Measurements from ENCODE around the gene NUDT4B. TPM values are rescaled to one million over a fixed set of nuclear protein-coding genes. Genes with fewer than 3 reads are reported as not detected.
"Not testable (repeated sequence)": the region's sequence is repeated elsewhere in the genome, so short reads cannot be mapped to it uniquely, and the experiment has no call there.

Gene NUDT4B
- total RNA-seq (3.7 TPM), polyA plus RNA-seq (4.4 TPM)

DNA sequence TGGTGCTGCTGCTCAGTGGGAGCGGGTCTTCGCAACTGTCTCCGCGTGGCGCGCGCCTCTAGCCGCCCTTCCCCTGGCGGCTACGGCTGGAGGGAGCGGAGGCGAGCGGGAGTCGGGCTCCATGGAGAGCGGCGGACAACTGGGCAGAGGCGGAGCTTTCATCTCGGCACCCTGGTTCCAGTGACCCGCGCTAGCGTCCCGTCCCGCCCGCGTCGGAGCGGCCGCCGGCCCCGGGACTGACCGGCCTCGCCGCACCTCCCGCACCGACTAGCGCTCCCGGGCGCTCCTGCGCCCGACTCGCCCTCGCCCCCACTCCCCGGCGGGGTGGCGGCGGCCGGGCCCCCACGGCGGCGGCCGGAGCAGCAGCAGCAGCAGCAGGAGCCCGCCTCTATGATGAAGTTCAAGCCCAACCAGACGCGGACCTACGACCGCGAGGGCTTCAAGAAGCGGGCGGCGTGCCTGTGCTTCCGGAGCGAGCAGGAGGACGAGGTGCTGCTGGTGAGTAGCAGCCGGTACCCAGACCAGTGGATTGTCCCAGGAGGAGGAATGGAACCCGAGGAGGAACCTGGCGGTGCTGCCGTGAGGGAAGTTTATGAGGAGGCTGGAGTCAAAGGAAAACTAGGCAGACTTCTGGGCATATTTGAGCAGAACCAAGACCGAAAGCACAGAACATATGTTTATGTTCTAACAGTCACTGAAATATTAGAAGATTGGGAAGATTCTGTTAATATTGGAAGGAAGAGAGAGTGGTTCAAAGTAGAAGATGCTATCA lies at the start of gene NUDT4B:
Gene NUDT4B (plus strand): TSS at position 212 of the 772 bp plus-strand sequence. CDS start 179 bp downstream, at position 391.
- H3K4me1 ChIP-seq (ENCODE audit: insufficient read depth); H3K27ac ChIP-seq (ENCODE audit: low read depth); H3K36me3 ChIP-seq (ENCODE audit: insufficient read depth); DNase-seq (ENCODE audit: extremely low spot score); H3K4me3 ChIP-seq (ENCODE audit: low read depth, low read length): not testable (repeated sequence)
- WGBS: no CpG with 5 or more reads among the region's 68 CpGs

DNA sequence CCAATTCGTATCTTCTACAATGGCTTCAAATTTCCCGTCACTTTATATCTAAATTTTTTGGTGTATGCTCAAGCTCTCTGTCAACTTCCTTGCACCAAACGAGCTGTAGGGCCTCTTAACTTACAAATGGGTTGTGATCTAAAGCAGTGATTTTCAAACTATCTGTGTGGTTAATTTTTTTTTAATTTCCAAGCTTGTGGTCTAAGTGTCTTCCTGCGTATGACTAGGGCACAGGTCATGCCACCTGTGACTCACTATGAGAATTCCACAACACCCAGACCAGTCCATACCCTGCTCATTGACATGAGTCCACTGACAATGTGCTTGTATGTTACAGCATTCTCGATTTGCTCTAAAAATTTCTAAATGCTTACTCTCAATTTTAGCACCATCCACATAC lies 49.2 kb upstream of the NUDT4B start:
- not testable (repeated sequence) for DNase-seq (ENCODE audit: extremely low spot score); H3K36me3 ChIP-seq (ENCODE audit: insufficient read depth); H3K4me3 ChIP-seq (ENCODE audit: low read depth, low read length); H3K27ac ChIP-seq (ENCODE audit: low read depth); H3K4me1 ChIP-seq (ENCODE audit: insufficient read depth)
- no CpG with 5 or more reads among the region's 5 CpGs for WGBS

DNA sequence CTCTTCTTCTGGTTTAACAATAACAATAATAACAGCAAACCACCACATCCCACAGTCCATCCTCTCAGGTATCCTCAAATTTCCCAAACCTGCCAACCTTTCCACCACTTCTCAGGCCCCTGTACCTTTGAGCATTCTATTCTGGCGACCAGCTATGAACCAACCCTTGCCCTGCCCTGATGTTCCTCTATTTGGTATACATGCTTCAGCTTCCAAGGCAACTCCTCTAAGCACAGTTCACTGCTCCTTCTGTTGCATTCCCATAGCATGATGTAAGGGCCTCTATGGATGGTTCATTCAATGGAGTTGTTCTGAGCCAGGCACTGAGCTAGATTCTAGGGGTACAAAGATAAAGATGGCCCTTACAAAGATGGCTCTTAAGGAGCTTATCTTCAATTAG lies 46.3 kb upstream of the NUDT4B start:
- not testable (repeated sequence) for H3K36me3 ChIP-seq (ENCODE audit: insufficient read depth); H3K4me1 ChIP-seq (ENCODE audit: insufficient read depth); DNase-seq (ENCODE audit: extremely low spot score); H3K27ac ChIP-seq (ENCODE audit: low read depth); H3K4me3 ChIP-seq (ENCODE audit: low read depth, low read length)
- WGBS: no CpG with 5 or more reads among the region's 1 CpG

GRCh38 chr1:148703973-148704591 lies 44.5 kb upstream of the NUDT4B start:
- WGBS: no CpG with 5 or more reads among the region's 5 CpGs

GRCh38 chr1:148705316-148705948 lies 43.1 kb upstream of the NUDT4B start:
- not testable (repeated sequence) for H3K4me3 ChIP-seq (ENCODE audit: low read depth, low read length); H3K27ac ChIP-seq (ENCODE audit: low read depth); H3K36me3 ChIP-seq (ENCODE audit: insufficient read depth); DNase-seq (ENCODE audit: extremely low spot score); H3K4me1 ChIP-seq (ENCODE audit: insufficient read depth)
- WGBS: 79% methylated on average over 1 of the region's 4 CpGs

More at GRCh38 chr1:148703973-148704591, 44.5 kb upstream of the NUDT4B start:
- not testable (repeated sequence) for H3K36me3 ChIP-seq (ENCODE audit: insufficient read depth); H3K27ac ChIP-seq (ENCODE audit: low read depth); H3K4me1 ChIP-seq (ENCODE audit: insufficient read depth); DNase-seq (ENCODE audit: extremely low spot score); H3K4me3 ChIP-seq (ENCODE audit: low read depth, low read length)

- not testable (repeated sequence) for H3K4me1 ChIP-seq (ENCODE audit: insufficient read depth); H3K36me3 ChIP-seq (ENCODE audit: insufficient read depth); H3K27ac ChIP-seq (ENCODE audit: low read depth); H3K4me3 ChIP-seq (ENCODE audit: low read depth, low read length); DNase-seq (ENCODE audit: extremely low spot score)
- no CpG with 5 or more reads among the region's 1 CpG for WGBS
These were observed 39.7 kb upstream of the NUDT4B start for GRCh38 chr1:148708779-148709333.

- H3K27ac ChIP-seq (ENCODE audit: low read depth); H3K4me1 ChIP-seq (ENCODE audit: insufficient read depth); DNase-seq (ENCODE audit: extremely low spot score); H3K4me3 ChIP-seq (ENCODE audit: low read depth, low read length); H3K36me3 ChIP-seq (ENCODE audit: insufficient read depth): not testable (repeated sequence)
- WGBS: no CpG with 5 or more reads among the region's 8 CpGs
These were observed 37.6 kb upstream of the NUDT4B start for GRCh38 chr1:148710772-148711523.

DNA sequence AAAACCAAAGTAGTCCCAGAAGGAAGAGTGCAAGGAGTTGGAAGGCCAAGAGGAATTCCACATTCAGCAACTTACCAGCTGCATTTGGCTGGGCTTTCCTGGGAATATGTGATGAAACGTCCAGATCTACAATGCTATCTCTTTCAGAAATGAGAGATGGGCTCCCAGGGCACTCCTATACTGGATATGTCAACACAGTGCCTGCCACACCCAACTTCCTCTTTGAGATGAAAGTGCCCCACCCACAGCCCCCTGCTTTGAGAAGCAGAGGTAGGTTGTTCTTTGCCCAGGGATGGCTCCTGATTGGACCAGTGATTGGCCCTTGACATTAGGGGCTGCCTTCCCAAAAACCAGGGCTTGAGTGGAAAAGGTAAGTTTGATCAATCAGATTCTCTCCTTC lies 36.2 kb upstream of the NUDT4B start:
- WGBS: 70% methylated on average over 1 of the region's 1 CpG
- not testable (repeated sequence) for H3K4me3 ChIP-seq (ENCODE audit: low read depth, low read length); DNase-seq (ENCODE audit: extremely low spot score); H3K27ac ChIP-seq (ENCODE audit: low read depth); H3K4me1 ChIP-seq (ENCODE audit: insufficient read depth); H3K36me3 ChIP-seq (ENCODE audit: insufficient read depth)

DNA sequence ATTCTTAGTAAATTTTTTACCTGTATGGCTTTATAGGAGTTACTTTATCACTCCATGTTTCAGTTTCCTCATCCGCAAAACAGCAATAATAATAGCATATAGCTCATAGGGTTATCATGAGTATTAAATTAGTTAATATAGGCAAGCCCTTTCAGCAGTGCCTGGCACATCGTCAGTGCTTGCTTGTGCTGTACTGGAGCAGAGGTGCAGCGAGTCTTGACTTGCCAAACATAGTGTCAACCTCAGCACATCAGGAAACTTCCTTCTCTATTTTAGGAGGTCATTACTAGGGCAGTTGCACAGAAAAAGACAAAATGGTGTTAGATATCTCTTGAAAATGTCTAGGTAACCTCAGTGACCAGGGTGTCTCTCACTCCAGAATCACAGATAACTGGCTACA lies 33.1 kb upstream of the NUDT4B start:
- no CpG with 5 or more reads among the region's 3 CpGs for WGBS
- not testable (repeated sequence) for H3K4me1 ChIP-seq (ENCODE audit: insufficient read depth); H3K36me3 ChIP-seq (ENCODE audit: insufficient read depth); H3K27ac ChIP-seq (ENCODE audit: low read depth); H3K4me3 ChIP-seq (ENCODE audit: low read depth, low read length); DNase-seq (ENCODE audit: extremely low spot score)

- WGBS: no CpG with 5 or more reads among the region's 1 CpG
- H3K4me3 ChIP-seq (ENCODE audit: low read depth, low read length); DNase-seq (ENCODE audit: extremely low spot score); H3K4me1 ChIP-seq (ENCODE audit: insufficient read depth); H3K27ac ChIP-seq (ENCODE audit: low read depth); H3K36me3 ChIP-seq (ENCODE audit: insufficient read depth): not testable (repeated sequence)
These were observed 31.5 kb upstream of the NUDT4B start for GRCh38 chr1:148716966-148717520.

- WGBS: no CpG with 5 or more reads among the region's 9 CpGs
- not testable (repeated sequence) for H3K4me3 ChIP-seq (ENCODE audit: low read depth, low read length); DNase-seq (ENCODE audit: extremely low spot score); H3K27ac ChIP-seq (ENCODE audit: low read depth); H3K36me3 ChIP-seq (ENCODE audit: insufficient read depth); H3K4me1 ChIP-seq (ENCODE audit: insufficient read depth)
These were observed 27.7 kb upstream of the NUDT4B start for GRCh38 chr1:148720918-148721317.

GRCh38 chr1:148722758-148723157 lies 25.8 kb upstream of the NUDT4B start:
- DNase-seq (ENCODE audit: extremely low spot score); H3K36me3 ChIP-seq (ENCODE audit: insufficient read depth); H3K4me1 ChIP-seq (ENCODE audit: insufficient read depth); H3K27ac ChIP-seq (ENCODE audit: low read depth); H3K4me3 ChIP-seq (ENCODE audit: low read depth, low read length): not testable (repeated sequence)
- no CpG with 5 or more reads among the region's 2 CpGs for WGBS

DNA sequence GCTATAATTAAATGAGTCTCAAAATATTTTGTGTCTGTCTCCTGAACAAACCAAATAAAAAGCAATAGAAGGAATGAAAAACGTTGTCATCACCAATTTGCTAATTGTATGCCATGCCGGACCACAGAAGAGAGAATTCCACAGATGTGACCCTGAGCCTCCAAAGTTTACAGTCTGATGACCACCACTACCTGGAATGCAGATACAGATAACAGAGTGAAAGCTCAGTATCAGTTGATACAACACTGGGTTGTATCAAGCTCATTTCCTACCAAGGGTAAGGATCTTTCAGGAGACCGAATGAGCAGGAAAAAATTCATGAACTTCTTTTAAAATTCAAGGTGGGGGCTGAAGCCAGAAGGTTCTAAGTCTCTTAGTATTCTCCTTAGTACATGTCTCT lies 25.1 kb upstream of the NUDT4B start:
- not testable (repeated sequence) for DNase-seq (ENCODE audit: extremely low spot score); H3K4me3 ChIP-seq (ENCODE audit: low read depth, low read length); H3K4me1 ChIP-seq (ENCODE audit: insufficient read depth); H3K27ac ChIP-seq (ENCODE audit: low read depth); H3K36me3 ChIP-seq (ENCODE audit: insufficient read depth)
- no CpG with 5 or more reads among the region's 3 CpGs for WGBS

All from urinary bladder (tissue), 4 donors.